HG03521 (cell line): ENCODE data around the gene FURIN.
"Not testable (repeated sequence)": the region's sequence is repeated elsewhere in the genome, so short reads cannot be mapped to it uniquely, and the experiment has no call there.

Source experiments
- ATAC-seq: cut with Tn5 transposase; IDR thresholded peaks from one replicate; pipeline ENCODE4 v1.9.1; 2021; ENCODE audit warnings: mild to moderate bottlenecking, moderate library complexity; ENCODE audit not compliant: unreplicated experiment

FURIN gene

DNA sequence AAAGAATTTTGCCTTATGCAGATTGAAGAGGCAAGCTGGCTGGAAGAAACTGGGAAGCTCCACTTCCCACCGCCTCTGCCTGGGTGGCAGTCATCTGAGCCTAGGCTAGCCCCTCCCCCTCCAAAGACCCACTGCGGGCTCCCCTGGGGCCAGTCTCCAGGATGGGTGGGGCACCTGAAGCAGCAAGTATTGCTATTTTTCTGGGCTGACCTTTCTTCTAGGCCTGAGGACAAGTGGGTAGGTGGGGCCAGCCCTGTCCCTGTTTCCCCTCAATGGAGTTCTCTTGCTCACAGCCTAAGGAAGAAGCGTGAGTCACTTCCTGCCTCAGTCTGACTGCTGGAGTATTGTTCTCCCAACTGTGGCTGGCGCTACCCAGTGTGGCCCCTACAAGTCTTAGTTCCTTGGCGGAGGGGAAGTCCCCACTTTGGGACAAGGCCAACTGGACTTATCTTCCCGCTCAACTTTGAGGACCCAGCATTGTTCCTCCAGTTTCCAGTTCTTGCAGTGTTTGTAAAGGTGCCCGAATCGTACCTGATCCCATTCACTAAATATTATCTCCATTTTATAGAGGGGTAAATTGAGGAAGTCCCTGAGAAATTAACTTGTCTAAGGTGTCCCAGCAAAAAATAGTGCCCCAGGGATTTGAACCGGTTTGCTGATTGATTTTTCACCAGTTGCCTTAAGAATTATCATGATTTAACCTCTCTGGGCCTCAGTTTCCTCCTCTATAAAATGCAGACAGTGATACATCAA, 1.4 kb downstream of the FURIN start:
- no peak for ATAC-seq

DNA sequence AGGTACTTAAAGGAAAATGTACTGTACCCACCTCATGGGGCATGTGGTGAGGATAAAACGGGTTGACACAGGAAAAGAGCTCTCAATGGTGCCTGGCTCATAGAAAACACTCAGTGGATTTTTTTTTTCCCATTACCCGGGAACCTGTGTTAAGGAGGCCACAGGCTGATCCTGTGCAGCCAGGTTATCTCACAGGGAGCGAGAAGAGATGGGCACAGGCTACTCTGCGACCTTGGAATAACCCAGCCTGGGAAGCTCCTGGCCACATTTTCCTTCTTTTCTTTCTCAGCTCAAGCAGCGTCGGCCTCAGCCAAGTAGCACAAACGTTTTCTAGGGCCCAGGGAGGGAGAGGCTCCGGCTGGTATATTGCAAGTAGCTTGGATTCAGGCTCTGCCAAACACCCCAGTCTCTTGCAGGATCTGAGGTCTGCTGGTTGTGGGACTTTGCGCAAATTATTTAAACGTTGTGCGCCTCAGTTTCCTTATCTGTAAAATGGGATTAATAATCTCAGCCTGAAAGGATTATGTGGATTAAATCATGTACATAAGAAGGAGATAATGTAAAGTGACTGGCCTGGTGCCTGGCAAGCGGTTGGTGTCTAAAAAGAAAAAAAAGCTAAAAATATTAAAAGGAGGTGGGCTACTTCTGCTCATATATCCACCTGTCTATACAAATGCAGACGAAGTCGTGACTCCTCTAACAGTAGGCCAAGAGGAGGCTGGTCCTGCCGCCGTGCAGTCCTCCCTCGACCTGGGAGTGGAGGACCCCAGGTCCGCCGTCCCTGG, 2.2 kb downstream of the FURIN start:
- ATAC-seq, result peak; percentile 5

DNA sequence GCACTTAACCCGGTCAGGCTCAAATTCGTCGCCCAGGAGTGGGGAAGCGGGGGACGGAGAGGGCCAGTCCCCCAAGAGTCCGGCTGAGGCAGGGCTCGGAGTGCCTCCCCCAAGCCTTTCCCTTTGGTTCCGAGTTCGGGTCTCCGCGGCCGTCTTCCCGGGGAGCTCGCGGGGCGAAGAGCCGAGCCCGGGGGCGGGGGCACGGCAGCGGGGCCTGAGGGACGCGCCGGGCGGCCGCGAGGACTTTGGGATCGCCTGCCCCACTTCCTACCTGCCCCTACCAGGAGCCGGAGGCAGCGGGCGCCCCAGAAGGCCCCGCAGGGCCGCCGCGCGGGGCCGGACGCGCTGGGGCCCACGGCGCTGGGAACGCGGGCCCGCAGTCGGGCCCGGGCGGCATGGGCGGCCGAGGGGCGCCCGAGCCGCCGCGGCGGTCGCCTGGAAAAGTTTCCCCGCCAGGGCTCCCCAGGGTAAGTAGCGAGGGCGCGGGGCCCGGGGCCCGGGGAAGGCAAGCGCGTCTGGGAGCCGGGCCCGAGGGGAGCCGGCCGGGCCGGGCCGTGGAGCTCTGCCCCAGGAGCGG, 2.8 kb downstream of the FURIN start:
- ATAC-seq, result peak; percentile 24

DNA sequence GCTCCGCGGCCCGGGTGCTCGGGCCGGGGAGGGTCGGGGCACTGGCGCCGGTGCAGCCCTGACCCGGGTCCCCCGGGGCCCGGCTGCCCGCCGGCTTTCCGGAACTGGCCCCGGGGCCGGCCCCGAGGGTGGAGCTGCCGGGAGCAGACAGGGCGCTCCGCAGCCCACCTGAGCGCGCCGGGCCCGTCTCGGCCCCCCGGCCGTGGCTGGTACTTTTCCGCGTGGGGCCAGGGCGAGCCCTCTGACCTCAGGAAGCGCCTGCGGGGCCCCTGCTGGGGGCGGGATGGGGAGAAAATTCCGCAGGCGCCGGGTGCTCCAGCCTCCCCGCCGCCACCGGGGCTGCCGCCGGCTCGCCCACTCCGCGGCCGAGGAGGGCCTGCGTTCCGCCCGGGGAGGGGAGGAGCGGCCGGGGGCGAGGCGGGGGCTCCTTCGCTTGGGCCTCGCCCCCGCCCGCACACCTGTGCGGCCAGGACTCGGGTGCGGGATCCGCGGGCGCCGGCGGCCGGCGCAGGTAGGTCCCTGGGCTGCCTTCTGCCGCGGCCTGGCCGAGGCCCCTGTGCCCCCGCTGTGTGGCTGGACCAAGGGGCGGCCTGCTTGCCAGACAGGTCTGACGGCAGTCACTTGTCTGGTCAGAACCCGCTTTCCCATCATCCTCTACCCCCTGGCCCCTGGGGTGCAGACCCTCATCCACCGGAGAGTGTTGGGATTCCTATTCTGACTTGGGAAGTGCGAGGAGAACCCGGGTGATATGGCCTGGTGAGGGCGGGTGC, 3.5 kb downstream of the FURIN start:
- peak; percentile 39 for ATAC-seq

DNA sequence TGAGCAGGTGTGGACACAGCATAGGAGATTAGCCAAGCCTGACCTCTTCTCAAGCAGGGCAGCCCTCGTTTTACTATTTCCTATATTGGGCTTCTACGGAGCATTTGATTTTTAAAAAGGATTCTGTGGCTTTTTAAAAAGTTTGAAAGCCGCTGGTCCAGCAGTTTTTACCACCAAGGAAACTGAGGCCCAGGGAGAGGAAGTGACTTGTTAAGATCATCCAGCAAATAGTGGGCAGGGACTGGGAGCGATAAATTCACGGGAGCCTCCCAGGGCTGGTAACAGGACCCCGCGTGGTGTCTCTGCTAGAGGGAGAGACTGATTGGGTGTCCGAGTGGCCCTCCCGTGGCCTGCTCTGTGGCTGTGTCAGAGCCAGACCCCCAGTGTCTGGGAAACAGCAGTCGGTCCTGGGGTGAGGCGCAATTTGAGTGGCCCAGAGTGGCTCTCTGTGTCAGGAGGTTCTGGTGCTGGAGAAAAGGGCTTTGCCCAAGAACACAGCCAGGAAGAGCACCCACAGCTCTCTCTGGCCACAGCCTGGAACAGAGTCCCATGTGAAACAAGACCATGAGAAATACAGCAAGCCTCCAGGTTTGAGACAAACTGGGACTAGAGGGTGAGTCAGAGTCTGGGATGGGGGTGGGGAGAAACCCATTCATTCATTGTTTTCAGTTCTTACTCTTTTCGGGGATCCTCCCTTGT, 4.2 kb downstream of the FURIN start:
- ATAC-seq, result no peak

DNA sequence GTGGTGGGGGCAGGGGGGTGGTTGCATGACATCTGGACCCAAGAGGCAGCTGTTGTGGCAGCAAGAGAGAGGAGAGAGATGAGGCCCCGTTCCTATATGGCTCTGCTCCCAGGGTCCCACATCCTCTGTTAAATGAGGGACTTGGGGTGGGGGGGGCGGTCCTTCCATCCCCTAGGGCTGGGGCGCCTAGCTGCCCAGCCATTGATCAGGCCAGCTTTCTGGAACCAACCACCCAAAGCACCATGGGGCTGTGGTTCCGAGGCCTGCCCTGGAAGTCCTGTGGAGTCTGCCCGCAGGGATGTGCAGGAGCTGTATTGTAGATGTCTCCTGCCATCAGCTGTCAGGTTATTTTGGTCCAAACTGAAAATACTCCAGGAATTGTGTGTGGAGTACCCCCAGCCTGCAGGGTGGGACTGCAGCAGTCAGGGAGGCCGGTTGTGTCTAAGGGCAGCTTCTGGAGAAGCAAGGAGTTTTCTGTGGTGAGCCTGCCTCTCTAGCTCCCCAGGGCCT, 5.2 kb downstream of the FURIN start:
- ATAC-seq, result no peak

DNA sequence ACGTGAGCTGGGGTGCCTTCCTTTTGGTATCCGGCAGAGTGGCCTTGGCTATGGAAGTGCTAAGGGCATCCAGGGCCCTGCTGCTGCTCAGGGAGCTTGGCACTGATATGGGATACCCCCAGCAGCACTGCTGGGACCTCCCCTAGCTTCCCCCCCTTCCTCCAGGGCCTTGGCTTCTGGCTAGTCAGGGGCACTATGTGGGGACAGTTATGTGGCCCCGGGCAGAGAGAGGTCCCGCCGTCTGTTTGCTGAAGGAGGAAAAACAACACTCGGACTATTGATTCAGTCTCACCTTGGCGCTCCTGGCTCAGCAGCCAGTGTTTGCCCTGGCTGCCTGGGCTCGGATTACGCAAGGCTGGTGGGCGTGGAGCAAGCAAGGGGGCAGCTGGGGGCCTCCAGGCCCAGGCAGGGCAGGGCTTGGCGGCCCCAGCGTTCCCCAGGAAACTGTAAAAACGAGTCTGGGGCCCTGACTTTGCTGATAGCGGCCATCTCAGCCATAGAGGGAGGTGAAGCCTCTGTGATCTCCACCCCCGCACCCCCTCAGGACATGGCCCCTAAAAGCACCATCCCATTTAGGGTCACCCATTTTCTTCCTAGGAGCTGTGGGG, 5.7 kb downstream of the FURIN start:
- ATAC-seq, result no peak

DNA sequence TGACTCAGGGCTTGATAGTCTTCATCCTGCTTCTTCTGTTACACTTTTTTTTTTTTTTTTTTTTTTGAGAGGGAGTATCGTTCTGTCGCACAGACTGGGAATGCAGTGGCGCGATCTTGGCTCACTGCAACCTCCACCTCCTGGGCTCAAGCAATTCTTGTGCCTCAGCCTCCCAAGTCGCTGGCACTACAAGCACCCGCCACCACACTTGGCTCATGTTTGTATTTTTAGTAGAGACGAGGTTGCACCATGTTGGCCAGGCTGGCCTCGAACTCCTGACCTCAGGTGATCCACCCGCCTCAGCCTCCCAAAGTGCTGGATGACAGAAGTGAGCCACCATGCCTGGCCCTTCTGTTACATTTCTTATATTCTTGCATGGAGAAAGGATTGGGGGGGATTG, 6.6 kb downstream of the FURIN start:
- ATAC-seq, result not testable (repeated sequence)

DNA sequence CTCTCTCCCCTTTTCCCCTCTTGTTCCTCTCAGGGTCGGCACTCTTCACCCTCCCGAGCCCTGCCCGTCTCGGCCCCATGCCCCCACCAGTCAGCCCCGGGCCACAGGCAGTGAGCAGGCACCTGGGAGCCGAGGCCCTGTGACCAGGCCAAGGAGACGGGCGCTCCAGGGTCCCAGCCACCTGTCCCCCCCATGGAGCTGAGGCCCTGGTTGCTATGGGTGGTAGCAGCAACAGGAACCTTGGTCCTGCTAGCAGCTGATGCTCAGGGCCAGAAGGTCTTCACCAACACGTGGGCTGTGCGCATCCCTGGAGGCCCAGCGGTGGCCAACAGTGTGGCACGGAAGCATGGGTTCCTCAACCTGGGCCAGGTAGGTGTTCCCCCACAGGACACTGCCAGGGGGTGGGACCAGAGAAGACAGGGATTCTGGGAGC, 7.2 kb downstream of the FURIN start:
- no peak for ATAC-seq

DNA sequence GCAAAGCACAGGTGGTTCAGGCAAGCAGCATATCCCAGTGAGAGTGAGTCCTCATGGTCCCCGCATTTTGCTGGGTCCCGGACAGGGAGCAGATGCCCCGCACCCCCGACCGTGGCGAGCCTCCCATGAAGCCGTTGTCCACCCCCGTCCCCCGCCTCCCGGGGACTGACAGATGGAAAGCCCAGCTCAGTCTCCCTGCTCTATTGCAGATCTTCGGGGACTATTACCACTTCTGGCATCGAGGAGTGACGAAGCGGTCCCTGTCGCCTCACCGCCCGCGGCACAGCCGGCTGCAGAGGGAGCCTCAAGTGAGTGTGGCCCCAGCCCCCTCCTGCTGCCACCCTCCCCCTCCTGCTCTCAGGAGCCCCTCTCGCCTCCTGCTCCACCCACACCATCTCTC, 7.7 kb downstream of the FURIN start:
- no peak for ATAC-seq

DNA sequence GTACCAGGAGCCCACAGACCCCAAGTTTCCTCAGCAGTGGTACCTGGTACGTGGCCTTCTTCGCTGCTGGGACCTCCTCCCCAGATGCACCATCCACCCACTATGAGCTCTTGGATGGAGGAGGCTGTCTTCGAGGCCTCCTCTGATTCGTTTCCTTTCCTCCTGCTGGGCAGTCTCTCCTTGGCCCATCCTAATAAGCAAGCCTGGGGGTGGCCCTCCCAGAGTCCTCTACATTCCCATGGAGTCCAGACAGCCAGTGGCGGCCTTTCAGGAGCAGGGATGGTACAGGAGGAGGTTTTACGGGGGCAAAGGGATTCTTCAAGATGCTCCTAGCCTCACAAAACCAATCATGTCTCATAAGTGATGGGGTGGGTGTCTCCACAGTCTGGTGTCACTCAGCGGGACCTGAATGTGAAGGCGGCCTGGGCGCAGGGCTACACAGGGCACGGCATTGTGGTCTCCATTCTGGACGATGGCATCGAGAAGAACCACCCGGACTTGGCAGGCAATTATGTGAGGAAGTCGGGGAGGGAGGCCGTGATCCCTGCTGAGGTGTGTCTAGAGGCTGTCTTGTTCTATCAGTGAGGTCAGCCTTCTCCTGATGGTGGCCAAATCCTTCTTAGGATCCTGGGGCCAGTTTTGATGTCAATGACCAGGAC, 8.3 kb downstream of the FURIN start:
- no peak for ATAC-seq

DNA sequence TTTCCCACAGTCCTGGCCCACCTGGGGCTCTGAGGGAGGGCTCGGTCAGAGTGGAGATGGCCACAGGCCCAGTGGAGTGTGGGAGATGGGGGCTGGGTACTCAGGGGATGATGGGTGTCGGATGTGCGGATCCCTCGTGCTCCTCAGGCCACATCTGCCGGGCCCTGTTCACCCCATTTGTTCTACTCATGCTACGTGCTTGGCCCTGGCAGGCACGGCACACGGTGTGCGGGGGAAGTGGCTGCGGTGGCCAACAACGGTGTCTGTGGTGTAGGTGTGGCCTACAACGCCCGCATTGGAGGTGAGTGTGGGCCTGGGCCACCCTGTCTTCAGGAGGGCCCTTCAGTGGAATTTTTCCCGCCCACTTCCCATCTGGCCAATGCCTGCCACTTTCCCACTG, 8.9 kb downstream of the FURIN start:
- ATAC-seq, result no peak

DNA sequence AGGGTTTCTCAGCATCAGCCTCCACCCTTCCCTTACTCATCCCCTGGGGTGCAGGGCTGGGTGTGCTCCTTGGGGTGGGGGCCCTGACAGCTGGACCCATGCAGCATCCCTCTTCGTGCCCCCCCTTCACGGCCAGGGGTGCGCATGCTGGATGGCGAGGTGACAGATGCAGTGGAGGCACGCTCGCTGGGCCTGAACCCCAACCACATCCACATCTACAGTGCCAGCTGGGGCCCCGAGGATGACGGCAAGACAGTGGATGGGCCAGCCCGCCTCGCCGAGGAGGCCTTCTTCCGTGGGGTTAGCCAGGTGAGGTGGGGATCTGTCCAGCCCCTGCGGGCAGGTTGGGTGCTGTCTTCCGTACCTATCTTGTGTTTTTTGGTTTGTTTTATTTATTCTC, 9.6 kb downstream of the FURIN start:
- ATAC-seq, result no peak

DNA sequence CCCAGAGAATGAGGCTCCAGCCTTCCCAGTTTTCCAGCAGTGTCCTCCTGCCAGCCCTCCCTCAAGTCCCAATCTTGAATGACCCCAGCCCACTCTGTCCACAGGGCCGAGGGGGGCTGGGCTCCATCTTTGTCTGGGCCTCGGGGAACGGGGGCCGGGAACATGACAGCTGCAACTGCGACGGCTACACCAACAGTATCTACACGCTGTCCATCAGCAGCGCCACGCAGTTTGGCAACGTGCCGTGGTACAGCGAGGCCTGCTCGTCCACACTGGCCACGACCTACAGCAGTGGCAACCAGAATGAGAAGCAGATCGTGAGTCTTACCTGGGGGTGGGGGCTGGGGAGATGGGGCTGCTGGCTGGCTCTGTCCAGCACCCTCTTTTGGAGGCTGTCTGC, 10.3 kb downstream of the FURIN start:
- no peak for ATAC-seq

DNA sequence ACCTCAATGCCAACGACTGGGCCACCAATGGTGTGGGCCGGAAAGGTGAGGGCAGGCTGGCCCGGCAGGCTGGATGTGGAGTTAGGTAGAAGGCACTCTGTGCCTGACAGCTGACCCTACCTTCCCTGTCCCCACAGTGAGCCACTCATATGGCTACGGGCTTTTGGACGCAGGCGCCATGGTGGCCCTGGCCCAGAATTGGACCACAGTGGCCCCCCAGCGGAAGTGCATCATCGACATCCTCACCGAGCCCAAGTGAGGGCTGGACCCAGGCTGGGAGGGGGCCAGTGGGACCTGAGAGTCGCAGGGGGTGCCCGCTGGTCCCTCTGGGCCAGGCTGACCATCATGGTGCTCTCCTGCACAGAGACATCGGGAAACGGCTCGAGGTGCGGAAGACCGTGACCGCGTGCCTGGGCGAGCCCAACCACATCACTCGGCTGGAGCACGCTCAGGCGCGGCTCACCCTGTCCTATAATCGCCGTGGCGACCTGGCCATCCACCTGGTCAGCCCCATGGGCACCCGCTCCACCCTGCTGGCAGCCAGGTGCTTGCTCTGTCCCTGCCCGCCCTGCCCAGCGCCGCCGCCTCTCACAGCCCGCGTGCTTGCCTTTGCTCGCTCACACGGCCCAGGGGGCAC, 11.5 kb downstream of the FURIN start:
- ATAC-seq, result no peak

DNA sequence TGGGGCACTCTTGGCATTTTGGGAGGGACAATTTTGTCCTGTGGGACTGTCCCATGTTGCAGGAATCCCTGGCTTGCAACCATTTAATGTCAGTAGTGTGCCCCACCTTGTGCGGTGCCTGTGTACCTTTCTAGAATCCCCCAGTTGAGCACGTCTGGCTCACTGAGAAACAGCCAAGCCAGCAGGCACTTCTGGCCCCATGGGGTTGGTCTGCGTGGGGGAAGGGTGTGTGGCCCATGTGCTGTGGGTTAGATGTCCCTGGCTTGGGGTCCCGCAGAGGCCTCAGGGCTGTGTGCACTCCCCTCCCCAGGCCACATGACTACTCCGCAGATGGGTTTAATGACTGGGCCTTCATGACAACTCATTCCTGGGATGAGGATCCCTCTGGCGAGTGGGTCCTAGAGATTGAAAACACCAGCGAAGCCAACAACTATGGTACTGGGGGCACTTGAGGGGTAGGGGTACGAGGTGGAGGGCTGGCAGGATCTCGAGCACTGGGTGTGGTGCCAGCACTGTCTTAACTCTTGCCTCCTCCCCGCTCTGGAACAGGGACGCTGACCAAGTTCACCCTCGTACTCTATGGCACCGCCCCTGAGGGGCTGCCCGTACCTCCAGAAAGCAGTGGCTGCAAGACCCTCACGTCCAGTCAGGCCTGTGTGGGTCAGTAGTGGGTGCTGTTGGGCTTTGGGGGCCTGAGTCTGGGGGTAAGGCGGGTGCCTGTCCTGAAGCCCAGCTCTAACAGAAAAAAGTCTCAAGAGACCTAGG, 12.2 kb downstream of the FURIN start:
- no peak for ATAC-seq

DNA sequence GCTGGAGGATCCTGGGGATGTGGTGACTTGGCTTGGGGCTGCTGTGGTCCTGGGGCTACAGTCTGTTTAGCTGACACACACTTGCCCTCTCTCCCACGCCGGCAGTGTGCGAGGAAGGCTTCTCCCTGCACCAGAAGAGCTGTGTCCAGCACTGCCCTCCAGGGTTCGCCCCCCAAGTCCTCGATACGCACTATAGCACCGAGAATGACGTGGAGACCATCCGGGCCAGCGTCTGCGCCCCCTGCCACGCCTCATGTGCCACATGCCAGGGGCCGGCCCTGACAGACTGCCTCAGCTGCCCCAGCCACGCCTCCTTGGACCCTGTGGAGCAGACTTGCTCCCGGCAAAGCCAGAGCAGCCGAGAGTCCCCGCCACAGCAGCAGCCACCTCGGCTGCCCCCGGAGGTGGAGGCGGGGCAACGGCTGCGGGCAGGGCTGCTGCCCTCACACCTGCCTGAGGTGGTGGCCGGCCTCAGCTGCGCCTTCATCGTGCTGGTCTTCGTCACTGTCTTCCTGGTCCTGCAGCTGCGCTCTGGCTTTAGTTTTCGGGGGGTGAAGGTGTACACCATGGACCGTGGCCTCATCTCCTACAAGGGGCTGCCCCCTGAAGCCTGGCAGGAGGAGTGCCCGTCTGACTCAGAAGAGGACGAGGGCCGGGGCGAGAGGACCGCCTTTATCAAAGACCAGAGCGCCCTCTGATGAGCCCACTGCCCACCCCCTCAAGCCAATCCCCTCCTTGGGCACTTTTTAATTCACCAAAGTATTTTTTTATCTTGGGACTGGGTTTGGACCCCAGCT, 13.0 kb downstream of the FURIN start:
- ATAC-seq, result no peak
